IMR-90 (cell line): Measurements from ENCODE around the gene SNAP91. TPM values are rescaled to one million over a fixed set of nuclear protein-coding genes. Genes with fewer than 3 reads are reported as not detected.

ENCODE experiments used
- ATAC-seq: fragments of 200-7000 bp; cut with Tn5 transposase; 2 replicates; pipeline ENCODE4 v1.9.1; 2020; ENCODE audit warnings: low read depth, mild to moderate bottlenecking, moderate library complexity
- BruUV-seq: library from RNA; stranded (reverse); fragments of 400-500 nt; replicated peaks from 2 replicates; lab custom pipeline; 2021; lab: Mats Ljungman, UMichigan
- CTCF ChIA-PET: fragments of 300-600 bp; formaldehyde crosslinking; extraction: SDS; loops from one replicate; lab custom pipeline; 2021; ENCODE audit warnings: antibody characterized with exemption; lab: Yijun Ruan, JAX
- POLR2A ChIA-PET: fragments of 300-600 bp; sonication (Branson Sonifier 250); formaldehyde crosslinking; loops from one replicate; lab custom pipeline; 2022; ENCODE audit warnings: antibody characterized with exemption; ENCODE audit not compliant: unreplicated experiment; lab: Charles Lee
- DNase-seq: peaks from one replicate; pipeline ENCODE4 v3.0.0; 2013
- H2AFZ ChIP-seq: replicated peaks from 2 replicates; pipeline ENCODE3; 2013; ENCODE audit warnings: low read length, mild to moderate bottlenecking; ENCODE audit not compliant: poor library complexity
- H2AK5ac ChIP-seq: 2 replicates; pipeline ENCODE4 v1.6.1; 2013; ENCODE audit warnings: low read depth, low read length, inconsistent platforms
- H2AK9ac ChIP-seq: replicated peaks from 2 replicates; pipeline ENCODE3; 2013; ENCODE audit warnings: mild to moderate bottlenecking, low read depth, low read length, moderate library complexity; ENCODE audit not compliant: poor library complexity
- H2BK120ac ChIP-seq: 2 replicates; pipeline ENCODE4 v1.6.1; 2013; ENCODE audit warnings: low read depth, low read length, inconsistent platforms
- H2BK15ac ChIP-seq: 3 replicates; pipeline ENCODE4 v1.6.1; 2013; ENCODE audit warnings: low read depth, low read length, inconsistent platforms
- H2BK20ac ChIP-seq: 2 replicates; pipeline ENCODE4 v1.6.1; 2013; ENCODE audit warnings: low read depth, mild to moderate bottlenecking, inconsistent platforms, low read length, moderate library complexity
- H2BK5ac ChIP-seq: 2 replicates; pipeline ENCODE4 v1.6.1; 2013; ENCODE audit warnings: mild to moderate bottlenecking, low read depth, low read length, inconsistent platforms; ENCODE audit not compliant: poor library complexity, severe bottlenecking
- H3K14ac ChIP-seq: replicated peaks from 2 replicates; pipeline ENCODE4 v1.6.1; 2013; ENCODE audit warnings: low read depth, low read length, inconsistent platforms
- H3K18ac ChIP-seq: 2 replicates; pipeline ENCODE4 v1.6.1; 2013; ENCODE audit warnings: low read depth, low read length, control low read depth
- H3K23ac ChIP-seq: 2 replicates; pipeline ENCODE4 v1.6.1; 2013; ENCODE audit warnings: low read depth, low read length, inconsistent platforms
- H3K27ac ChIP-seq: 2 replicates; pipeline ENCODE4 v1.5.1; 2013; ENCODE audit warnings: mild to moderate bottlenecking, control low read depth, low read length; ENCODE audit not compliant: insufficient read depth
- H3K27me3 ChIP-seq: 2 replicates; pipeline ENCODE4 v1.6.1; 2013; ENCODE audit warnings: low read length; ENCODE audit not compliant: control insufficient read depth, insufficient read depth
- H3K36me3 ChIP-seq: 2 replicates; pipeline ENCODE4 v1.6.1; 2013; ENCODE audit warnings: low read length, mixed read lengths; ENCODE audit not compliant: control insufficient read depth, insufficient read depth
- H3K4ac ChIP-seq: 2 replicates; pipeline ENCODE4 v1.6.1; 2013; ENCODE audit warnings: low read depth, low read length, inconsistent platforms
- H3K4me1 ChIP-seq: 2 replicates; pipeline ENCODE4 v1.6.1; 2013; ENCODE audit warnings: low read length, mixed read lengths; ENCODE audit not compliant: control insufficient read depth, insufficient read depth
- H3K4me2 ChIP-seq: 2 replicates; pipeline ENCODE4 v1.6.1; 2013; ENCODE audit warnings: low read depth, mild to moderate bottlenecking, control low read depth, low read length, moderate library complexity
- H3K4me3 ChIP-seq: 2 replicates; pipeline ENCODE4 v1.5.1; 2013; ENCODE audit warnings: low read depth, mild to moderate bottlenecking, control low read depth, low read length, moderate library complexity; ENCODE audit not compliant: insufficient read depth
- H3K56ac ChIP-seq: 2 replicates; pipeline ENCODE4 v1.6.1; 2013; ENCODE audit warnings: low read length, inconsistent platforms; ENCODE audit not compliant: insufficient read depth; ENCODE audit errors: extremely low read depth
- H3K79me1 ChIP-seq, 2 experiments: 2 replicates each; pipeline ENCODE4 v1.6.1; 2013; ENCODE audit warnings: low read length in 2 of 2, inconsistent platforms in 1 of 2, low read depth in 1 of 2
- H3K9ac ChIP-seq: 2 replicates; pipeline ENCODE4 v1.6.1; 2013; ENCODE audit warnings: low read depth, low read length, control low read depth
- H3K9me1 ChIP-seq: 2 replicates; pipeline ENCODE4 v1.6.1; 2013; ENCODE audit warnings: low read length, inconsistent platforms; ENCODE audit not compliant: insufficient read depth
- H3K9me3 ChIP-seq: 2 replicates; pipeline ENCODE4 v1.6.1; 2013; ENCODE audit warnings: low read length; ENCODE audit not compliant: control insufficient read depth, insufficient read depth
- H4K20me1 ChIP-seq: 2 replicates; pipeline ENCODE4 v1.6.1; 2013; ENCODE audit warnings: low read length, inconsistent platforms; ENCODE audit not compliant: insufficient read depth
- H4K5ac ChIP-seq: 2 replicates; pipeline ENCODE4 v1.6.1; 2013; ENCODE audit warnings: mild to moderate bottlenecking, low read depth, low read length, control low read depth
- H4K8ac ChIP-seq, 2 experiments: 2 replicates each; pipeline ENCODE4 v1.6.1; 2013; ENCODE audit warnings: low read depth in 2 of 2, low read length in 2 of 2, control low read depth in 1 of 2, inconsistent platforms in 1 of 2
- H4K91ac ChIP-seq: 2 replicates; pipeline ENCODE4 v1.6.1; 2013; ENCODE audit warnings: low read depth, low read length, inconsistent platforms; ENCODE audit not compliant: insufficient read depth
- MAFK ChIP-seq: IDR thresholded peaks from 2 replicates; pipeline ENCODE4 v1.6.1; 2012; ENCODE audit warnings: low read depth, low read length, improper control_type of control experiment
- POLR2A ChIP-seq: IDR thresholded peaks from 2 replicates; pipeline ENCODE4 v1.6.1; 2012; ENCODE audit warnings: mild to moderate bottlenecking, low read depth, low read length
- WGBS, 2 experiments: methylation state at CpG; one replicate each; pipeline versions ENCODE4 v1.1.5 to v1.1.7; 2013; ENCODE audit warnings: missing lambda C conversion rate in 2 of 2; ENCODE audit not compliant: insufficient read length in 1 of 2; ENCODE audit errors: extremely low coverage in 2 of 2; 5-methylcytosine and 5-hydroxymethylcytosine counted together
- dilution Hi-C: fragments of 300-500 bp; cut with HindIII; formaldehyde crosslinking; loops from one replicate; pipeline ENCODE4 v1.14.3; 2018; ENCODE audit warnings: low sequenced_read_pairs; ENCODE audit not compliant: unreplicated experiment
- in situ Hi-C: fragments of 300-500 bp; cut with MboI; formaldehyde crosslinking; loops from 3 replicates; pipeline ENCODE4 v1.14.3; 2019; ENCODE audit warnings: low sequenced_read_pairs, inconsistent platforms, mixed read lengths
- intact Hi-C: fragments of 100-400 bp; cut with micrococcal nuclease; formaldehyde crosslinking; loops from 2 replicates; pipeline ENCODE4 v1.10.0; 2022
- polyA plus RNA-seq, 3 experiments: library from polyadenylated mRNA; depleted of rRNA; stranded (reverse); fragments of >200 nt; gene quantifications; 2 replicates each; pipeline ENCODE4 v1.2.3, GENCODE V29; 2012; ENCODE audit warnings: low replicate concordance in 1 of 3
- total RNA-seq: library from RNA; depleted of rRNA; stranded (reverse); fragments of >200 nt; gene quantifications from 2 replicates; pipeline ENCODE4 v1.2.3, GENCODE V29; 2012

The SNAP91 gene
- total and polyA plus RNA-seq, 2 of the 4 experiments (the other 2 are of a cell fraction), result not detected

- no peak overlapping the region for H2AK5ac ChIP-seq
- H3K36me3 ChIP-seq, result no peaks in the 10 kb centered on the region
- H3K18ac ChIP-seq, result no peak overlapping the region
- H3K4me1 ChIP-seq, result 0 out of 2 replicates have a peak, but pooled peaks cover under 1% of the 10 kb centered on the region
- H3K79me1 ChIP-seq, result no peaks in the 10 kb centered on the region
- no peak overlapping the region for H4K5ac ChIP-seq
- no peak overlapping the region for H2BK20ac ChIP-seq
- no peak overlapping the region for H3K9ac ChIP-seq
- H3K4ac ChIP-seq, result no peak overlapping the region
- dilution Hi-C loops (no loop called here), in situ Hi-C loops (loop anchor here (25.0 kb wide), 1 partner anchor 607 kb away; no protein-coding TSS in a partner anchor), intact Hi-C loops (no loop called here)
- no peak overlapping the region for H2BK5ac ChIP-seq
- no peaks in the 10 kb centered on the region; the same call in 1 of the 2 replicates for H3K27me3 ChIP-seq
- H4K20me1 ChIP-seq, result no peaks in the 10 kb centered on the region
- H2BK15ac ChIP-seq, result no peak overlapping the region
- no peak overlapping the region for H3K27ac ChIP-seq
- H2BK120ac ChIP-seq, result no peak overlapping the region
- H4K8ac ChIP-seq, result no peak overlapping the region
- POLR2A ChIA-PET, result no interaction called here
- H3K4me3 ChIP-seq, result no peak overlapping the region
- no peak overlapping the region for H3K23ac ChIP-seq
- H3K9me3 ChIP-seq, result no peaks in the 10 kb centered on the region
- WGBS, 2 experiments, result no CpG with 5 or more reads among the region's 1 CpG
- BruUV-seq, result no TSS peak
- CTCF ChIA-PET, result no interaction called here
- H2AFZ ChIP-seq, result no peak overlapping the region
- H3K4me2 ChIP-seq, result no peak overlapping the region
- H4K91ac ChIP-seq, result no peak overlapping the region
- H3K14ac ChIP-seq, result no peak overlapping the region
- no peaks in the 10 kb centered on the region for H3K9me1 ChIP-seq
- no peak overlapping the region for H3K56ac ChIP-seq
- no peak for DNase-seq
- ATAC-seq, result no peak
- TF ChIP-seq MAFK (no peak), POLR2A (no peak)
- no peak overlapping the region for H2AK9ac ChIP-seq
Measured at GRCh38 chr6:83605517-83605916, 103.4 kb downstream of the SNAP91 start.
